ENCODE measurements around the gene RBM43.

RBM43 gene

GRCh38 chr2:151278487-151278886, 16.8 kb upstream of the RBM43 start (continued):
- TF ChIP-seq ZBTB44 (tag by site-specific recombination; IDR thresholded peaks at IDR 0.05) = no peak
- no peak for TF ChIP-seq ZBTB1 (tag by site-specific recombination; IDR thresholded peaks at IDR 0.05)
- no peak for TF ChIP-seq ZSCAN23 (tag by site-specific recombination; IDR thresholded peaks at IDR 0.05)
- TF ChIP-seq ZNF211 (tag by site-specific recombination; IDR thresholded peaks at IDR 0.05; ENCODE audit: low read depth) = no peak
- TF ChIP-seq ZNF394 (tag by site-specific recombination; IDR thresholded peaks at IDR 0.05; ENCODE audit: borderline replicate concordance) = no peak
- TF ChIP-seq SP3 (tag by site-specific recombination; IDR thresholded peaks at IDR 0.05) = no peak
- TF ChIP-seq ZNF302 (tag by site-specific recombination; IDR thresholded peaks at IDR 0.05; ENCODE audit: low read depth) = no peak
- no peak for TF ChIP-seq ZNF133 (tag by site-specific recombination; IDR thresholded peaks at IDR 0.05)
- TF ChIP-seq ZBTB17 (tag by site-specific recombination; IDR thresholded peaks at IDR 0.05) = no peak
- no peak for TF ChIP-seq ZNF660 (tag by site-specific recombination; IDR thresholded peaks at IDR 0.05)
- TF ChIP-seq ZNF449 (tag by site-specific recombination; IDR thresholded peaks at IDR 0.05) = no peak
- no peak for TF ChIP-seq SCRT1 (tag by site-specific recombination; IDR thresholded peaks at IDR 0.05; ENCODE audit: borderline replicate concordance)
- TF ChIP-seq ZNF776 (tag by site-specific recombination; IDR thresholded peaks at IDR 0.05; ENCODE audit: borderline replicate concordance) = no peak
- no peak for TF ChIP-seq ZFP3 (tag by site-specific recombination; IDR thresholded peaks at IDR 0.05; ENCODE audit: low read depth)
- no peak for TF ChIP-seq ZNF416 (tag by site-specific recombination; IDR thresholded peaks at IDR 0.05)

GRCh38 chr2:151277067-151277466, 15.4 kb upstream of the RBM43 start:
- POLR2A ChIA-PET = interaction anchor here (1.6 kb wide), 1 partner anchor 15 kb away, joined by 4 read pairs; the partner anchor contains the start of gene RBM43
- TF ChIP-seq ZNF302 (tag by site-specific recombination; IDR thresholded peaks at IDR 0.05; ENCODE audit: low read depth) (no peak), ZNF571 (tag by site-specific recombination; IDR thresholded peaks at IDR 0.05) (no peak), ZNF670 (tag by site-specific recombination; IDR thresholded peaks at IDR 0.05; ENCODE audit: low read depth) (no peak), HOXC10 (CRISPR knock-in tag; IDR thresholded peaks at IDR 0.05) (no peak), ZNF560 (tag by site-specific recombination; IDR thresholded peaks at IDR 0.05; ENCODE audit: borderline replicate concordance) (no peak), ZNF155 (tag by site-specific recombination; IDR thresholded peaks at IDR 0.05) (no peak), ZSCAN18 (tag by site-specific recombination; IDR thresholded peaks at IDR 0.05) (no peak), OVOL3 (tag by site-specific recombination; IDR thresholded peaks at IDR 0.05) (no peak), ZNF324 (tag by site-specific recombination; IDR thresholded peaks at IDR 0.05) (no peak), ZNF18 (tag by site-specific recombination; IDR thresholded peaks at IDR 0.05) (no peak), ZNF776 (tag by site-specific recombination; IDR thresholded peaks at IDR 0.05; ENCODE audit: borderline replicate concordance) (no peak), ZNF223 (tag by site-specific recombination; IDR thresholded peaks at IDR 0.05) (no peak), ZSCAN23 (tag by site-specific recombination; IDR thresholded peaks at IDR 0.05) (no peak), ZNF239 (tag by site-specific recombination; IDR thresholded peaks at IDR 0.05) (no peak)
- Histone ChIP-seq H3K9me3 (ENCODE audit: control insufficient read depth, insufficient read depth, low read depth, low read length) (no peaks in the 10 kb centered on the region), H3K27ac (ENCODE audit: extremely low read depth, low read depth, low read length) (no peak overlapping the region), H3K36me3 (ENCODE audit: control insufficient read depth in 2 of 2, insufficient read depth in 1 of 2, low read length in 2 of 2) (no peaks in the 10 kb centered on the region), H3K4me1 (ENCODE audit: control insufficient read depth, insufficient read depth, low read length) (no peaks in the 10 kb centered on the region), H3K4me3 (ENCODE audit: low read depth, low read length) (no peak overlapping the region)
- CTCF ChIA-PET = interaction anchor here (0.6 kb wide), 1 partner anchor 1383 kb away, joined by 3 read pairs; no protein-coding TSS in a partner anchor

Measured in HEK293 (cell line).